HEK293T (cell line): ENCODE data around the gene PLSCR3.

Source experiments
- CTCF ChIA-PET: fragments of 350-600 bp; formaldehyde crosslinking; extraction: SDS; loops from one replicate; lab custom pipeline; 2021; ENCODE audit warnings: antibody characterized with exemption, inconsistent platforms; lab: Yijun Ruan, JAX
- POLR2A ChIA-PET: fragments of 350-600 bp; formaldehyde crosslinking; extraction: SDS; loops from one replicate; lab custom pipeline; 2020; ENCODE audit warnings: antibody characterized with exemption, inconsistent platforms; lab: Yijun Ruan, JAX
- DNase-seq: peaks from one replicate; pipeline ENCODE4 v3.0.0; 2012; ENCODE audit warnings: mixed read lengths; ENCODE audit errors: extremely low spot score
- ARNT ChIP-seq: fragments of 450-650 bp; IDR thresholded peaks from 2 replicates; pipeline ENCODE4 v1.6.1; 2017; ENCODE audit warnings: mild to moderate bottlenecking
- BHLHE40 ChIP-seq: fragments of 450-650 bp; IDR thresholded peaks from 2 replicates; pipeline ENCODE4 v1.6.1; 2016; ENCODE audit warnings: mild to moderate bottlenecking, moderate library complexity, borderline replicate concordance
- CTBP1 ChIP-seq: fragments of 450-650 bp; IDR thresholded peaks from 2 replicates; pipeline ENCODE4 v1.6.1; 2016; ENCODE audit warnings: borderline replicate concordance
- ELF4 ChIP-seq: fragments of 450-650 bp; IDR thresholded peaks from 2 replicates; pipeline ENCODE4 v1.6.1; 2017; ENCODE audit warnings: antibody characterized with exemption
- FOXA1 ChIP-seq: fragments of 450-650 bp; IDR thresholded peaks from 2 replicates; pipeline ENCODE4 v1.6.1; 2016; ENCODE audit warnings: mild to moderate bottlenecking
- FOXK2 ChIP-seq: fragments of 450-650 bp; IDR thresholded peaks from 2 replicates; pipeline ENCODE4 v1.6.1; 2016; ENCODE audit warnings: mild to moderate bottlenecking
- FOXM1 ChIP-seq: fragments of 450-650 bp; IDR thresholded peaks from 2 replicates; pipeline ENCODE4 v1.6.1; 2017; ENCODE audit warnings: mild to moderate bottlenecking, borderline replicate concordance
- HDGF ChIP-seq: fragments of 450-650 bp; IDR thresholded peaks from 2 replicates; pipeline ENCODE4 v1.6.1; 2017; ENCODE audit warnings: antibody characterized with exemption, borderline replicate concordance
- L3MBTL2 ChIP-seq: fragments of 450-650 bp; conservative IDR thresholded peaks from 2 replicates; pipeline ENCODE4 v1.6.1; 2016; ENCODE audit warnings: mild to moderate bottlenecking
- LEF1 ChIP-seq: fragments of 450-650 bp; IDR thresholded peaks from 2 replicates; pipeline ENCODE4 v1.6.1; 2017; ENCODE audit warnings: mild to moderate bottlenecking, borderline replicate concordance
- NFRKB ChIP-seq: fragments of 450-650 bp; IDR thresholded peaks from 2 replicates; pipeline ENCODE4 v1.6.1; 2016; ENCODE audit warnings: mild to moderate bottlenecking, moderate library complexity
- PKNOX1 ChIP-seq: fragments of 450-650 bp; IDR thresholded peaks from 2 replicates; pipeline ENCODE4 v1.6.1; 2016
- SP1 ChIP-seq: fragments of 450-650 bp; IDR thresholded peaks from 2 replicates; pipeline ENCODE4 v1.6.1; 2017
- SUZ12 ChIP-seq: fragments of 450-650 bp; IDR thresholded peaks from 2 replicates; pipeline ENCODE4 v1.6.1; 2016; ENCODE audit warnings: mild to moderate bottlenecking
- TARDBP ChIP-seq: fragments of 450-650 bp; IDR thresholded peaks from 2 replicates; pipeline ENCODE4 v1.6.1; 2016
- ZNF384 ChIP-seq: fragments of 450-650 bp; IDR thresholded peaks from 2 replicates; pipeline ENCODE4 v1.6.1; 2016

The PLSCR3 gene

GRCh38 chr17:7351665-7352502, 42.4 kb downstream of the PLSCR3 start, which contains the start of gene KCTD11:
KCTD11 (plus strand) TSS chr17:7352162.
- TF ChIP-seq PKNOX1 (no peak), SUZ12 (no peak), ELF4 (no peak), ARNT (no peak), NFRKB (no peak), FOXK2 (no peak), BHLHE40 (no peak), TARDBP (no peak), FOXA1 (no peak), HDGF (no peak), FOXM1 (no peak), SP1 (no peak), L3MBTL2 (no peak), LEF1 (no peak), CTBP1 (no peak), ZNF384 (no peak)
- ChIA-PET POLR2A (interaction anchor here (0.6 to 2.0 kb wide), 8 partner anchors 10 to 209 kb away, joined by 3 to 14 read pairs (median 4); partner anchors contain the start of genes NEURL4 and TMEM256), CTCF (no interaction called here)
- DNase-seq: peak; percentile 80

- no peak for TF ChIP-seq FOXK2
- TF ChIP-seq ELF4: no peak
- no peak for TF ChIP-seq LEF1
- no peak for TF ChIP-seq ARNT
- no peak for TF ChIP-seq CTBP1
- no peak for TF ChIP-seq ZNF384
- ChIA-PET POLR2A (interaction anchor here (1.1 to 2.0 kb wide), 3 partner anchors 19 to 37 kb away, joined by 3 to 7 read pairs (median 7); partner anchors contain the start of gene NEURL4), CTCF (interaction anchor here (1.7 kb wide), 1 partner anchor 19 kb away, joined by 5 read pairs; the partner anchor contains the start of gene NEURL4)
- no peak for DNase-seq
Measured at GRCh38 chr17:7348478-7349242, 45.7 kb downstream of the PLSCR3 start.

GRCh38 chr17:7347630-7348477, 46.5 kb downstream of the PLSCR3 start:
- DNase-seq: no peak
- ChIA-PET CTCF (no interaction called here), POLR2A (interaction anchor here (1.0 to 2.0 kb wide), 3 partner anchors 19 to 36 kb away, joined by 3 to 7 read pairs (median 3); partner anchors contain the start of gene NEURL4)
- no peak for TF ChIP-seq FOXA1
- no peak for TF ChIP-seq TARDBP
- no peak for TF ChIP-seq ELF4
- TF ChIP-seq ZNF384: no peak
- no peak for TF ChIP-seq CTBP1
- TF ChIP-seq SP1: no peak
- no peak for TF ChIP-seq FOXM1
- TF ChIP-seq BHLHE40: no peak
- no peak for TF ChIP-seq PKNOX1
- no peak for TF ChIP-seq NFRKB
- TF ChIP-seq HDGF: no peak
- TF ChIP-seq FOXK2: no peak
- TF ChIP-seq L3MBTL2: no peak
- TF ChIP-seq SUZ12: no peak
- TF ChIP-seq LEF1: no peak
- no peak for TF ChIP-seq ARNT

GRCh38 chr17:7346761-7347614, 47.3 kb downstream of the PLSCR3 start:
- ChIA-PET CTCF (no interaction called here), POLR2A (interaction anchor here (1.0 kb wide), 1 partner anchor 18 kb away, joined by 3 read pairs; the partner anchor contains the start of gene NEURL4)
- no peak for TF ChIP-seq BHLHE40
- no peak for TF ChIP-seq SUZ12
- TF ChIP-seq TARDBP: no peak
- TF ChIP-seq ELF4: no peak
- no peak for TF ChIP-seq L3MBTL2
- TF ChIP-seq HDGF: no peak
- no peak for TF ChIP-seq CTBP1
- no peak for TF ChIP-seq LEF1
- TF ChIP-seq ZNF384: no peak
- TF ChIP-seq FOXA1: no peak
- no peak for TF ChIP-seq PKNOX1
- no peak for DNase-seq
